ENCODE data around the gene EP400. TPM values are rescaled to one million over a fixed set of nuclear protein-coding genes. Genes with fewer than 3 reads are reported as not detected.

EP400 gene
- total and polyA plus RNA-seq, 2 donors (not counting 1 experiment from before 2014, with no cell fraction given) = 3.4 to 12.4 TPM

DNA sequence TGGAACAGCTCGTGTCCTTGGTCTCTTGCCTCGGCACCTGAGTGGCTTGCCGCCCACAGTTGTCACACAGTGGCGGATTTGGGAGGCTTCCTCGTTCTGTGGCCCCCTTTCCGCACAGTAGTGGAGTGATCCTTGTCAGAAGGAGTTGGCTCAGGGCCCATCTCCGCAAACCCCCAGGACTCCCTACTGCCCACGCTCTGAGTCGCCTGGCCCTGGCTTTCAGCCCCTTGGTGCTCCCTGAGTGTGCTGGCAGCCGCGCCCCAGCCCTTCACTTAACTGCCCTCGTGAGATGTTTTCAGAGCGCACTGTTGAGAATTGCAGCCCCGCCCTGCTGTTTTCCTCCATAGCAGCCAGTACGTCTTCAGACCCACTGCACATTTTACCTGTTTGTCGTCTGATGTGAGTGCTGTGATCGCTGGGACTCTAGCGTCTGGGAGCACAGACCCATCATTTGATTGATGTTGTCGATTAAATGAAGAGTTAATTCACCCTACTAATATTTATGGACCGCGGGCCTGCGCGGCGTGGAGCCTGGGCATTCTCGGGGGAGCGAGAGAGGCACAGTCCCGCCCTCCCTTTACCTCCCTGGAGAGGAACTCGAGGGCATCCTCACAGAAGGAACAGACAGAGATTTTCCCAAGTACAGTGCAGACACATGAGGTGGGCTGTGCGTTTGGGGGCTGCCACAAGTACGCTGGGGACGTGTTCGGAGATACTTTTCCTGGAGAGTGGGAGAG is 102.6 kb downstream of the EP400 start:
- no peaks in the 10 kb centered on the region for H4K20me1 ChIP-seq (ENCODE audit: control insufficient read depth, extremely low read depth, insufficient read depth, low read length)
- H3K9me3 ChIP-seq (ENCODE audit: control insufficient read depth, insufficient read depth, low read depth, low read length) = no peaks in the 10 kb centered on the region
- no peak overlapping the region for H3K4me2 ChIP-seq (ENCODE audit: extremely low read depth, insufficient read depth, low read length)
- H3K36me3 ChIP-seq (ENCODE audit: control insufficient read depth, insufficient read depth, low read length) = peaks cover 9% of the 10 kb centered on the region
- TF ChIP-seq EZH2 (IDR thresholded peaks at IDR 0.05; ENCODE audit: low read length, missing control alignments) = no peak
- TF ChIP-seq, protein P1, sequence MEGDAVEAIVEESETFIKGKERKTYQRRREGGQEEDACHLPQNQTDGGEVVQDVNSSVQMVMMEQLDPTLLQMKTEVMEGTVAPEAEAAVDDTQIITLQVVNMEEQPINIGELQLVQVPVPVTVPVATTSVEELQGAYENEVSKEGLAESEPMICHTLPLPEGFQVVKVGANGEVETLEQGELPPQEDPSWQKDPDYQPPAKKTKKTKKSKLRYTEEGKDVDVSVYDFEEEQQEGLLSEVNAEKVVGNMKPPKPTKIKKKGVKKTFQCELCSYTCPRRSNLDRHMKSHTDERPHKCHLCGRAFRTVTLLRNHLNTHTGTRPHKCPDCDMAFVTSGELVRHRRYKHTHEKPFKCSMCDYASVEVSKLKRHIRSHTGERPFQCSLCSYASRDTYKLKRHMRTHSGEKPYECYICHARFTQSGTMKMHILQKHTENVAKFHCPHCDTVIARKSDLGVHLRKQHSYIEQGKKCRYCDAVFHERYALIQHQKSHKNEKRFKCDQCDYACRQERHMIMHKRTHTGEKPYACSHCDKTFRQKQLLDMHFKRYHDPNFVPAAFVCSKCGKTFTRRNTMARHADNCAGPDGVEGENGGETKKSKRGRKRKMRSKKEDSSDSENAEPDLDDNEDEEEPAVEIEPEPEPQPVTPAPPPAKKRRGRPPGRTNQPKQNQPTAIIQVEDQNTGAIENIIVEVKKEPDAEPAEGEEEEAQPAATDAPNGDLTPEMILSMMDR (conservative IDR thresholded peaks at IDR 0.05 in 1 of 2, IDR thresholded peaks at IDR 0.05 in 1 of 2; ENCODE audit: low read depth in 1 of 2, low read length in 2 of 2) = no peak
- H3K79me2 ChIP-seq (ENCODE audit: control insufficient read depth, insufficient read depth, low read length) = no peaks in the 10 kb centered on the region
- no peaks in the 10 kb centered on the region for H3K27me3 ChIP-seq (ENCODE audit: control insufficient read depth, insufficient read depth, low read length)
- no peak overlapping the region for H3K9ac ChIP-seq (ENCODE audit: insufficient read depth, low read length)
- H2AFZ ChIP-seq (ENCODE audit: low read length) = no peak overlapping the region
- no peak overlapping the region for H3K27ac ChIP-seq (ENCODE audit: insufficient read depth, low read length)
- DNase-seq (ENCODE audit: low read depth in 2 of 2) = no peak
- no peak overlapping the region for H3K4me3 ChIP-seq (replicated peaks in 1 of 4; ENCODE audit: control extremely low read depth in 1 of 4, insufficient read depth in 1 of 4, low read depth in 3 of 4, low read length in 4 of 4)
- no peaks in the 10 kb centered on the region for H3K4me1 ChIP-seq (ENCODE audit: control insufficient read depth, extremely low read depth, insufficient read depth, low read length)

DNA sequence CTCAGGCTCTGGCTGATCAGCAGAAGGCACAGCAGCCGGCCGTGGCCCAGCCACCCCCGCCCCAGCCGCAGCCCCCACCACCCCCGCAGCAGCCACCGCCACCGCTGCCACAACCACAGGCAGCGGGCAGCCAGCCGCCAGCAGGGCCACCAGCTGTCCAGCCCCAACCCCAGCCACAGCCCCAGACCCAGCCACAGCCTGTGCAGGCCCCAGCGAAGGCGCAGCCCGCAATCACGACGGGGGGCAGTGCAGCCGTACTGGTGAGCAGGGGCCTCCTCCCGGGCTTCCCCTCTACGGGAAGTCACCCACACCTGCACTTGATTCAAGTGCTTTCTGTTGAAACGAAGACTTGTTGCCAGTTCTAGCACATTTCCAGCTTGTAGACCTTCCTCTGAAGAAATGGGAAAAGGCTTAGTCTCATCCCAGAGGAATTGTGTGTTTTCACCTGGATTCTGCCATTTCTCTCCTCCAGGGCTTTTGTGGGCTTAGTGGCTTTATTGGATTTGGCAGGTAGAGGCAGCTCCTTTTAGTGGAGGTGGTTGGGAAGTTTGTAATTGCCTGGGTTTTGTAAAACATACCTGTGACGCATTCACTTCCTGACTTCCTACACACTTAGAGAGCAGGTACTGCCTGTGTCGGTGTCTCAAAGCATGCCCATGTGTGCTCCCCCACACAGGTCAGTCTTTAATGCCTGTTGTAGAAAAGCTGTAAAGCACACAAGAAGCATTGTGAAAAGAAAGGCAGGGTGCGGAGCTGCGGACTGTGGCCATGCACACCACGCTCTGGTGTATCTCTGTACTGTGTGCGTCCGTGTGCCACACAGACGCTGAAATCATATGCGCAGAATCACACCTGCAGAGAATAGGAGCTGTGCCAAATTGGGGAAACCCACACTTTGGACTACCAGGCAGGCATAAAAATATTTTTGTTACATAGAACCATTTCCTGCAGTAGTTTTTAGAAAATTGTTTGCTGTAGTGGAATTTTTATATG is 103.9 kb downstream of the EP400 start:
- H3K36me3 ChIP-seq (ENCODE audit: control insufficient read depth, insufficient read depth, low read length) = peaks cover 12% of the 10 kb centered on the region
- no peak for TF ChIP-seq EZH2 (IDR thresholded peaks at IDR 0.05; ENCODE audit: low read length, missing control alignments)
- TF ChIP-seq, protein P1 (conservative IDR thresholded peaks at IDR 0.05 in 1 of 2, IDR thresholded peaks at IDR 0.05 in 1 of 2; ENCODE audit: low read depth in 1 of 2, low read length in 2 of 2) = no peak

DNA sequence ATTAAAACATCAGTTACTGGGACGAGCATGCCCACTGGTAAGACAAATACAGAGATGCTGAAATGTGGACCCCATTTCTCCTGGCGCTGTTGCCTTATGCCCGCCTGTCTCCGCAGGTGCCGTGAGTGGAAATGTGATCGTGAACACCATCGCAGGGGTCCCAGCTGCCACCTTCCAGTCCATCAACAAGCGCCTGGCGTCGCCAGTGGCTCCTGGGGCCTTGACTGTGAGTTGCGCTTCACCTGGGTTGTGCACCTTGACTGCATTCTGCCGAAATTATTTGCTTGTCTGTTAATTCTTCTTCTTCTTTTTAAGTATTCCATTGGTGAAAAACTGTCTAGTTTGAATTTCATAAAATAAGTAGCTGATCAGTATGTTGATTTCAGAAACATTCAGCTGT is 105.2 kb downstream of the EP400 start:
- Histone ChIP-seq H3K9me3 (ENCODE audit: control insufficient read depth, insufficient read depth, low read depth, low read length) (no peaks in the 10 kb centered on the region), H3K4me3 (replicated peaks in 1 of 4; ENCODE audit: control extremely low read depth in 1 of 4, insufficient read depth in 1 of 4, low read depth in 3 of 4, low read length in 4 of 4) (no peak overlapping the region), H3K27me3 (ENCODE audit: control insufficient read depth, insufficient read depth, low read length) (no peaks in the 10 kb centered on the region), H3K4me1 (ENCODE audit: control insufficient read depth, extremely low read depth, insufficient read depth, low read length) (no peaks in the 10 kb centered on the region), H3K36me3 (ENCODE audit: control insufficient read depth, insufficient read depth, low read length) (peaks cover 10% of the 10 kb centered on the region), H2AFZ (ENCODE audit: low read length) (no peak overlapping the region), H3K79me2 (ENCODE audit: control insufficient read depth, insufficient read depth, low read length) (no peaks in the 10 kb centered on the region), H3K4me2 (ENCODE audit: extremely low read depth, insufficient read depth, low read length) (no peak overlapping the region), H3K9ac (ENCODE audit: insufficient read depth, low read length) (no peak overlapping the region), H3K27ac (ENCODE audit: insufficient read depth, low read length) (no peak overlapping the region), H4K20me1 (ENCODE audit: control insufficient read depth, extremely low read depth, insufficient read depth, low read length) (no peaks in the 10 kb centered on the region)
- TF ChIP-seq EZH2 (IDR thresholded peaks at IDR 0.05; ENCODE audit: low read length, missing control alignments) = no peak
- TF ChIP-seq, protein P1 (conservative IDR thresholded peaks at IDR 0.05 in 1 of 2, IDR thresholded peaks at IDR 0.05 in 1 of 2; ENCODE audit: low read depth in 1 of 2, low read length in 2 of 2) = no peak
- no peak for DNase-seq (ENCODE audit: low read depth in 2 of 2)

More for the DNA sequence above, 103.9 kb downstream of the EP400 start:
- Histone ChIP-seq H2AFZ (ENCODE audit: low read length) (no peak overlapping the region), H3K27ac (ENCODE audit: insufficient read depth, low read length) (no peak overlapping the region), H3K4me2 (ENCODE audit: extremely low read depth, insufficient read depth, low read length) (no peak overlapping the region), H3K4me1 (ENCODE audit: control insufficient read depth, extremely low read depth, insufficient read depth, low read length) (no peaks in the 10 kb centered on the region), H3K9ac (ENCODE audit: insufficient read depth, low read length) (no peak overlapping the region), H3K4me3 (replicated peaks in 1 of 4; ENCODE audit: control extremely low read depth in 1 of 4, insufficient read depth in 1 of 4, low read depth in 3 of 4, low read length in 4 of 4) (no peak overlapping the region), H3K27me3 (ENCODE audit: control insufficient read depth, insufficient read depth, low read length) (no peaks in the 10 kb centered on the region), H4K20me1 (ENCODE audit: control insufficient read depth, extremely low read depth, insufficient read depth, low read length) (no peaks in the 10 kb centered on the region), H3K79me2 (ENCODE audit: control insufficient read depth, insufficient read depth, low read length) (no peaks in the 10 kb centered on the region), H3K9me3 (ENCODE audit: control insufficient read depth, insufficient read depth, low read depth, low read length) (no peaks in the 10 kb centered on the region)
- no peak for DNase-seq (ENCODE audit: low read depth in 2 of 2)
